Measurements from ENCODE around the gene ZNF451.
"Not testable (repeated sequence)": the region's sequence is repeated elsewhere in the genome, so short reads cannot be mapped to it uniquely, and the experiment has no call there.

Gene ZNF451, protein sequence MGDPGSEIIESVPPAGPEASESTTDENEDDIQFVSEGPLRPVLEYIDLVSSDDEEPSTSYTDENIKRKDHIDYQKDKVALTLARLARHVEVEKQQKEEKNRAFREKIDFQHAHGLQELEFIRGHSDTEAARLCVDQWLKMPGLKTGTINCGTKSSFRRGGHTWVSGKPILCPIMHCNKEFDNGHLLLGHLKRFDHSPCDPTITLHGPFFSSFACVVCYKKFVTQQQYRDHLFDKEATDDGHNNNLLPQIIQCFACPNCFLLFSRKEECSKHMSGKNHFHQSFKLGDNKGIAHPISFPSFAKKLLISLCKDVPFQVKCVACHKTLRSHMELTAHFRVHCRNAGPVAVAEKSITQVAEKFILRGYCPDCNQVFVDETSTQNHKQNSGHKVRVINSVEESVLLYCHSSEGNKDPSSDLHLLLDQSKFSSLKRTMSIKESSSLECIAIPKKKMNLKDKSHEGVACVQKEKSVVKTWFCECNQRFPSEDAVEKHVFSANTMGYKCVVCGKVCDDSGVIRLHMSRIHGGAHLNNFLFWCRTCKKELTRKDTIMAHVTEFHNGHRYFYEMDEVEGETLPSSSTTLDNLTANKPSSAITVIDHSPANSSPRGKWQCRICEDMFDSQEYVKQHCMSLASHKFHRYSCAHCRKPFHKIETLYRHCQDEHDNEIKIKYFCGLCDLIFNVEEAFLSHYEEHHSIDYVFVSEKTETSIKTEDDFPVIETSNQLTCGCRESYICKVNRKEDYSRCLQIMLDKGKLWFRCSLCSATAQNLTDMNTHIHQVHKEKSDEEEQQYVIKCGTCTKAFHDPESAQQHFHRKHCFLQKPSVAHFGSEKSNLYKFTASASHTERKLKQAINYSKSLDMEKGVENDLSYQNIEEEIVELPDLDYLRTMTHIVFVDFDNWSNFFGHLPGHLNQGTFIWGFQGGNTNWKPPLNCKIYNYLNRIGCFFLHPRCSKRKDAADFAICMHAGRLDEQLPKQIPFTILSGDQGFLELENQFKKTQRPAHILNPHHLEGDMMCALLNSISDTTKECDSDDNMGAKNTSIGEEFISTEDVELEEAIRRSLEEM

DNA sequence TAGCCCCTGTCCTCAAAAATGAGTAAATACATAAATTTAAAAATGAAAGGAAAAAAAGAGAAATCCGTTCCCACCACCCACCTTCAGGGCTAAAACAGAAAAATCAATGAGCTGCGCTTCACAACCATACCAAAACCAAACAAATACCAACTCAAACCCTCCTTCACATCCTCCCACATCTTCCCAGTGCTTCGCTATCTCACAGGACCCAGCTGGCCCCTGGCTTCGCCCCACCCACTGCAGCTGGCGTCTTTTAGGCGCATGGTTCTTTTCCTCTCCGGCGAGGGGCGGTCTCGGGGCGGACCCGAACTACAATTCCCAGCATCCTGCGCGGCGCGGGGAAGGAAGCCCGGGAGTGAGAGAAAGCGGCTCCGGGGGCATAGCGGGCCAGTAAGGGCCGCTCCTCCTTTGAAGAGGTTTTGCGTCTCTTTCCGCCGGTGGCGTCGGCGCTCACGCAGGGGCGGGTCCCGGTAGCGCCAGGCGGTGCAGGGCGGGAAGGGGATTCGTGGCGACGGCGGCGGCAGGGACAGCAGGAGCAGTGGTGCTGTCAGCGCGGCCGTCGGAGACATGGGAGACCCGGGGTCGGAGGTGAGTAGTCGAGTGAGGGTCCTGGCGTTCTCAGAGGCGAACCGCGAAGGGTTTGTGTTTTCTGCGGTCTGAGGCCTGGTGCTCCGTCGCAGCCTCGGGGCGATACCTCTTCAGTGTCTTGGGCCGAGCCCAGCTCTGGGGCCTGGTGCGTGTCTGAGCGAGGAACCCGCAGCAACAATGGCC, at the start of gene ZNF451:
Gene ZNF451 (plus strand): TSS at position 502 of the 771 bp plus-strand sequence. CDS start 66 bp downstream, at position 568.
- peak; percentile 97 for DNase-seq (ENCODE audit: low spot score)

DNA sequence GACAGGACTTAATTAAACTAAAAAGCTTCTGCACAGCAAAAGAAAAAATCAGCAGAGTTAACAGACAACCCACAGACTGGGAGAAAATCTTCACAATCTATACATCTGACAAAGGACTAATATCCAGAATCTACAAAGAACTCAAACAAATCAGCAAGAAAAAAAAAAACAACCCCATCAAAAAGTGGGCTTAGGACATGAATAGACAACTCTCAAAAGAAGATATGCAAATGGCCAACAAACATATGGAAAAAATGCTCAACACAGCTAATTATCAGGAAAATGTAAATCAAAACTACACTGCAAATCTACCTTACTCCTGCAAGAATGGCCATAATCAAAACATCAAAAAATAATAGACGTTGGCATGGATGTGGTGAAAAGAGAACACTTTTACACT, 45.9 kb upstream of the ZNF451 start:
- DNase-seq (ENCODE audit: low spot score): not testable (repeated sequence)

DNA sequence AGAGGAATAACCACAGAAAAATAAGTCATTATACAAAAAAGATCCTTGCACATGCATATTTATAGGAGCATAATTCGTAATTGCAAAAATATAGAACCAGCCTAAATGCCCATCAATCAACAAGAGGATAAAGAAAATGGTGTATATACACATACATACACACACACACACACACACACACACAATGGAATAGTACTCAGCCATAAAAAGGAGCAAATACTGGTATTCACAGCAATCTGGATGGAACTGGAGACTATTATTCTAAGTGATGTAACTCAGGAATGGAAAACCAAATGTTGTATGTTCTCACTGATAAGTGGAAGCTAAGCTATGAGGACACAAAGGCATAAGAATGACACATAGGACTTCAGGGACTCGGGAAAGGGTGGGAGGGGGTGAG, 45.4 kb upstream of the ZNF451 start:
- DNase-seq (ENCODE audit: low spot score): no peak

DNA sequence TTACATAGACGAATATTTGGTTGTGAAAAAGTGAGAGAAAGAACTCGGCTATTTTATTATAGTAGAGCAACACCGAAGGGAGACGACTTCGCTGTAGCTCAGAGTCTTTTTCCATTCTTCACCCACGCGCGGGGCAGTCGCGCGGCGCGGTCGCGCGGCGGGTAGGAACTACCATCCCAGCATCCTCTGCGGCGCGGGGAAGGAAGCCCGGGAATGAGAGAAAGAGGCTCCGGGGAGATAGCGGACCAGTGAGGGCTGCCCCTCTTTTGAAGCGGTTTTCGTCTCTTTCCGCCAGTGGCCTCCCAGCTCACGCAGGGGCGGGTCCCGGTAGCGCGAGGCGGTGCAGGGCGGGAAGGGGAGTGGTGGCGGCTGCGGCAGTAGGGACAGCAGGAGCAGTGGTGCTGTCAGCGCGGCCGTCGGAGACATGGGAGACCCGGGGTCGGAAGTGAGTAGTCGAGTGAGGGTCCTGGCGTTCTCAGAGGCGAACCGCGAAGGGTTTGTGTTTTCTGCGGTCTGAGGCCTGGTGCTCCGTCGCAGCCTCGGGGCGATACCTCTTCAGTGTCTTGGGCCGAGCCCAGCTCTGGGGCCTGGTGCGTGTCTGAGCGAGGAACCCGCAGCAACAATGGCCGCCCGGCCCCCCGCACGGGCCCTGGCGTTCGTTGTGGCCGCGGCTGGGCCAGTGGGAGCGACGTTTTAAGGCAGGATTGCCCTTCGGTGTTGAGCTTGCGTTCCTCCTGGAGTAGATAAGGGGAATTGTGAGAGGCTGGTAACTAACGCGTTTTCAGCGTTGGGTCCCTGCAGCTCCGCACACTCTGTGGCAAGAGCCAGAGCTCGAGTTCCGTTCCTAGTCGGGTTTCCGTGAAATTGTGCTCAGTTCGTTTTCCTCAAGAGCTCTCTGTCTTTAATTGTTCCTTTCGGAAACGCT, 43.4 kb upstream of the ZNF451 start, which contains the start of gene KIAA1586:
Gene KIAA1586 (plus strand): TSS at position 362 of the 925 bp plus-strand sequence. CDS start 63 bp downstream, at position 425.
- peak; percentile 96 for DNase-seq (ENCODE audit: low spot score)

DNA sequence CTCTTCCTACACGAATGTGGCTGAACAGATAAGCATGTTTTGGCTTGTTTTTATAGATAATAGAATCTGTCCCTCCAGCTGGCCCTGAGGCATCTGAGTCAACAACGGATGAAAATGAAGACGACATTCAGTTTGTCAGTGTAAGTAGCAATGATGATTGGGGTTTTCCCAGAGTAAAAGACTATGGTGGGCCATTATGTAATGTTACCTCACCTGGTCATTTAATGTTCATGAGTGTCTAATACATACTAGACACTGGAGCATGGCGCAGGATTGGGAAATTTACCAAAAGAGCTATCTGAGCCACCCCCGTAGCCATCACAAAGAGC, 42.8 kb upstream of the ZNF451 start:
- not testable (repeated sequence) for DNase-seq (ENCODE audit: low spot score)

DNA sequence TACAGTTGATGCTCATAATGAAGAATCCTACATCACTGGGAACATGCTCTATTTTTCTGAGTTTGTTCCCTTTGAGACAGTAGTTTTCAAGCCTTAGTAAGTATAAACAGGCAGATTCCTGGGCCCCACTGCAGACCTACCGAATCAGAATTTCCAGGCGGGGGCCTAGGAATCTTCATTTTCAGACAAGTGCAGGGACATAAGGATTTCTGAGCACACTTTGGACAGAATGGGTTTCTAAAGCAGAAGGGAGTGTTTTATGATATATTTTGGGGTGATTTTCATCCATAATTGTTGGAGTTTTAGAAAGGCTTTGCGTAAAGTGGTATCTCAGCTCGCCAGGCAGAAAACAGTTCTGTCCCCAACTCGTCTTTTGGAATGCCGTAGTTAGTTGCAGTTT, 42.1 kb upstream of the ZNF451 start:
- DNase-seq (ENCODE audit: low spot score): not testable (repeated sequence)

DNA sequence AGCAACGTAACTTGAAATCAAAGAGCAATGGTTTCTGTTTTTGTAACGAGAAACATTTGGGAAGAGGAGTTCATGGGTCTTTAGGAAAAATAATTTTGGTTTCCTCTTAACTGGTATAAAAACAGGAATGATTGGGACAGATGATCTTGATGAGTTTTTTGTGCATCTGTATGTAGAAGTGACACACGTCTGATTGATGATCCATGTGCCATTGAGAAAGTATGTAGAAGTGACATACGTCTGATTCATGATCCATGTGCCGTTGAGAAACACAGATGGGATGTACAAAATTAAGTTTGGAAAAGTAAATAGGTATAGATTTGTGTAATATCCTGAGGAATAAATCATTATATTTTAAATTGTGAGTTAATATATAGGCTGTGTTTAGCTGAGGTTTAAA, 41.4 kb upstream of the ZNF451 start:
- DNase-seq (ENCODE audit: low spot score): no peak

DNA sequence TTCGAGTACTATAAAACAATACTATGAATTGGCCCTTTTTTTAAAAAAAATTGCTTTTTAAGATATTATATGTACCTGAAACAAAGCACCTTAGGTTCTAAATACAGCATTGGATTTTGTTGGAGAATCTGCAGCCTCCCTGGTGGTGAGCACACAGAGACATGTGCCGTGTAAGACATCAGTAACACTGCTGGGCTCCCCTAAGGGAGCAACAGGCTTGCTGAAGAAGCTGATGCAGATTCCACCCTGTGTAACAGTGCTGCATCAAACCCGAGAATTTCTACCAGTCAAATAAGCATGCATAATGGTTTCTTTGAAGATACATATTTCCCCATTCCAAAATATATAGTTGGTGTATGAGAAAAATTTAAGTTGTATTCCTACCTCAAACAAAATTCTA, 26.1 kb upstream of the ZNF451 start:
- no peak for DNase-seq (ENCODE audit: low spot score)

DNA sequence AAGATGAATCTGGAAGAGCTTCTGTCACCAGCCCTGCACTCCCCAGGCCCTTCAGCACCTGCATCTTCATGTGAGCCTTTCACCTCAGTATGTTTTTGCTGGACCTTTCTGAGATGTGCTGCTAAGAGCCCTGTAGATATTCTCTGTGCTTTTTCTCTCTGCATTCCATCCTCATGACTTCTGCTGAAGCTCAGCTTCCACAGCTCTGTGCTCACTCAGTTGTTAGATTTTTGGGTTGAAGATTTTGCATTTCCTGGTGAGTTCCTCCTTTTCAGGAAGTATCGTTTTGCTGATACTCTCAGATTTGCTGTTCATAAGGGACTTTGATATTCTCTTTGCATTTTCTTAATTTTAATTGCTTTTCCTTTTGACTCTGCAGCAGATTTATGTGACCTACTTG, 25.2 kb upstream of the ZNF451 start:
- no peak for DNase-seq (ENCODE audit: low spot score)

DNA sequence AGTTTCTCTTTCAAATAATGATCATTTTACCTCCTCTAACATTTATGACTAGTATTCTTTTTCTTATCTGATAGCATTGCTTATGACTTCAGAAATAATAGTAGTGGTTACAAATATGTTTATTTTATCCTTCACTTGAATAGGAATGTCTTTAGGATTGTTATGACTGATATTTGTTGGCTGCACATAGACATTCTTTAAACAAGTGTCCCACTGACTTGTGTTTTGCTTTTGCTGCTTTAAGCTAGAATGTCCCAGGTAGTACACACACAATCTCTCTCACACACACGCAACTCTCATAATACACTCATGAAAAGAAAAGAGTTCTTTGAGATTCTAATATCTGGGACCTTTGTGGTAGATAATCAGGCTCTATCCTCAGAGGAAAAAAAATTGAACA, 21.9 kb upstream of the ZNF451 start:
- DNase-seq (ENCODE audit: low spot score): no peak

DNA sequence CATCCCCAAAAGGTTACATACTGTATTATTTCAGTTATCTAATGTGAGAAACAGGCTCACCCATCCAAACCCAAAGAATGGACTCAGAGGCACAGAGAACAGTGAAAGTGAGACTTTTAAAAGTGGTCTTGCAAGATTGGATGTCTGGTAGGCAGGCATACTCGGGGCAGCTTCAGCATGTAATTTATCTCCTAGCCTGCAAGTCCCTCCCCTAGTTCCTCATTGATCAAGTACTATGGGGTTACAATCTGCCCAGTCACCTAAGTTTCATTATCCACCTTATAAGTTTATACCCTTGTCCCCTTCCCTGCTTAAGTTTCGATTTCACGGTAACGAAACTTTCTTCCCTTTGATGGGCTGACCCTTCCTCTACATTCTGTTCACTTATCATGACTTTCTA, 20.8 kb upstream of the ZNF451 start:
- DNase-seq (ENCODE audit: low spot score): no peak

DNA sequence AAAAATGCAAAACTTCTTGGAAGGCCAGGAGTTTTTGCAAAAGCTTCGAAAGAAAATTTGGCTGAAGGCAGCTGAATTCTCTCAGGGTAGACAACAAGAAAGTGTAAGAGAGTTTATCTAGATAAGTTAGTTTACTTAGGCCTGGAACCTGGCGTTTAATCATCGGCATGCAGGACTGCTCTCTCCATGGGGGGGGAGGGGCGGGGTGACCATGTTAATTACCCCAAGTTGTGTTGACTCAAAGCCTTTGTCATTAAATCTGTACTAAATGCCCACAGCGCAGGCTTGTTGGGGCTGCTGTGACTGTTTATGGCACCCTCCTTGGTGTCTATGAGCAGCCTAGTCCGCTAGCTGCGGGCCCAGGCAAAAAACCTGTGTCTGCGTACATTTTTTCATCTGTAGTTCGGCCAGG, 20.1 kb upstream of the ZNF451 start:
- DNase-seq (ENCODE audit: low spot score): no peak

DNA sequence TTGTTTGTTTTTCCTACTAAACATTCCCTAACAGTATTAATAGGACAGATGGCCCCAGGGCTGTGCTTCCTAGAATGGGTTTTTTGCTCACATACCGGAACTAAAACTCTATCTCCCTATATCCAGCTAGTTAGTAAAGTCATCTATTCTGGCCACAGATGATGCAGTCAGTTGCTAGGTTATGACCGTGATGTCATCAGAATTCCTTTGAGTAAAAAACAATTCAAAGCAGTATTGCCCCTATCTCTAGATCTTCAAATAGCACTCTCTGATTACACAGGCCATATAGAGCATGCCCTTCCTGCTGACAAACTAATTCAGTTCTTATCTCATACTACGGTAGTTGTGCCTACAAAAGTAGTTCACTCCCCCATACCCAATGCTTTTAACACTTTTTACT, 17.9 kb upstream of the ZNF451 start:
- no peak for DNase-seq (ENCODE audit: low spot score)

DNA sequence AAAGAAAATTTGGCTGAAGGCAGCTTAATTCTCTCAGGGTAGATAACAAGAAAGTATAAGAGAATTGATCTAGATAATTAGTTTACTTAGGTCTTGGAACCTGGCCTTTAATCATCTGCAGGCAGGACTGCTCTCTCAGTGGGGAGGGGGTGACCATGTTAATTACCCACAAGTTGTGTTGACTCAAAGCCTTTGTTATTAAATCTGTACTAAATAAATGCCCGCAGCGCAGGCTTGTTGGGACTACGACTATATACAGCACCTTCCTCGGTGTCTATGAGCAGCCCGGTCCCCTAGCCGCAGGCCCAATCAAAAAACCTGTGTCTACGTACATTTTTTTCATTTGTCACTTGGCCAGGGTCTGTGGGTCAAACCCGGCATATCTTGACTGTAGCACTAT, 15.6 kb upstream of the ZNF451 start:
- no peak for DNase-seq (ENCODE audit: low spot score)

DNA sequence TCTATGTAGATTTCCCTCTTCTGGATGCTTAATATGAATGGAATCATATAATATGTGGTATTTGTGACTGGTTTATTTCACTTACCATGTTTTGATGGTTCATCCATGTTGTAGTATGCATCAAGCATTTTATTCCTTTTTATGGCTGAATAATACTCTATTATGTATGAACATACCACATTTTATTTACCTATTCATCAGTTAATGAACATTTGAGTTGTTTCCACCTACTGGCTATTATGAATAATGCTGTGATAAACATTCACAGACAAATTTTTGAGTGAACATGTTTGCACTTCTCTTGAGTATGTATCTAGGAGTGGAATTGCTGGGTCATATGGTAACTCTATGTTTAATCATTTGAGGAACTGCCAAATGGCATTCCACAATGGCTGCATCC, 14.9 kb upstream of the ZNF451 start:
- no peak for DNase-seq (ENCODE audit: low spot score)

DNA sequence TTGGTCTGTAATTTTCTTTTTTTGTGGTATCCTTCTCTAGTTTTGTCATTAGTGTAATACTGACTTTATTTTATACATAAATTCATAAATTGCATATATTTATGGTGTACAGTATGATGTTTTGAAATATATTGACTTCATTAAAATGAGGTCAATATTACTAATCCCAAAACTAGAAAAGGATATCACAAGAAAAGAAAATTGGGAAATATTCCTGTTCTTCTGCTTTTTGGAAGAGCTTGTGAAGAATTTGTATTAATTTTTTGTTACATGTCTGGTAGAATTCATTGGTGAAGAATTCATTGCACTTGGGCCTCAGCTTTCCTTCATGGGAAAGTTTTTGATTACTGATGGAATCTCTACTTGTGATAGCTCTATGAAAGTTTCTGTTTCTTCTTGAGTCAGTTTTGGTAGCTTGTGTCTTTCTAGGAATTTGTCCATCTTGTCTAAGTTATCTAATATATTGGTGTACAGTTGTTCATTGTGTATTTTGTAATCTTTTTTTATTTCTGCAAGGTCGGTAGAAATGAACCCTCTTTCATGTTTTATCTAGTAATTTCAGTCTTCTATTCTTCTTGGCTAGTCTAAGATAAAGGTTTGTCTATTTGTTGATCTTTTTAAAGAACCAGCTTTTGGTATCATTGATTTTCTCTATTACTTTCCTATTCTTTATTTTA, 11.3 kb upstream of the ZNF451 start:
- DNase-seq (ENCODE audit: low spot score): no peak

DNA sequence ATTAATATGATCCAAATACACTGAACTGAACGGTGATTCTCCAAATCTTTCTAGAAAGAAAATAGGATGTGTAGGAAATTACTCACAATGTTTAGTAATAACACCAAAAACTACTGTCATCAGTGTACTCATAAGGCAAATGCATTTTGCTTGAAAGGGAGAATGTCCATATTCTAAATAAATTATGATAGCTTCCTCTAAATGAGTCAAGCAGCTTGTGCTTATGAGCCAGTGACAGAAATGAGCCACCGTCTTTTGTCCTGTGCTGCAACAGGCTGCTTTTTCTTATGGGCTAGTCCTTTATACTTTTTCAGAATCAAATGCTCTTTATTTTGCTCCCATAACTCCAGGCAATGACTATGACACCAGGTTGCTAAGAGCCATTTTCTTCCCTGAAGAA, 4.5 kb upstream of the ZNF451 start:
- DNase-seq (ENCODE audit: low spot score): no peak

DNA sequence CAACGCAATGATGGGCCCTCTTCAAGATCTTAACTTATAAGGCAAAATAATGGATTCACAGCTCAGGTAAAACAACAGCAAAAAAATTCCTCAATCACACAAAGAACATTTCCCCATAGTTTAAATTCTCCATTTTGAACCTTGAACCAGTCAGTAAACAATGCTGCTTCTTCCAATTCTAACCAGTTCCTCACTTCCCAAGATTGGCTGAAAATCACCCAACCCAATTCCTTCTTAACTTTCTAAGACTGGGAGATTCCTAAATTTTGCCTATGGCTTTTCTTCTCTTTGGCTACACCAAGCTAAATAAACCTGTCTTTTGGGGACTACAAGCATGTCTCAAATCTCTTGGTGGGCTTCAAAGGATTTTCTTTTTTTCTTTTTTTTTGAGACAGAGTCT, 3.1 kb upstream of the ZNF451 start:
- DNase-seq (ENCODE audit: low spot score): no peak

DNA sequence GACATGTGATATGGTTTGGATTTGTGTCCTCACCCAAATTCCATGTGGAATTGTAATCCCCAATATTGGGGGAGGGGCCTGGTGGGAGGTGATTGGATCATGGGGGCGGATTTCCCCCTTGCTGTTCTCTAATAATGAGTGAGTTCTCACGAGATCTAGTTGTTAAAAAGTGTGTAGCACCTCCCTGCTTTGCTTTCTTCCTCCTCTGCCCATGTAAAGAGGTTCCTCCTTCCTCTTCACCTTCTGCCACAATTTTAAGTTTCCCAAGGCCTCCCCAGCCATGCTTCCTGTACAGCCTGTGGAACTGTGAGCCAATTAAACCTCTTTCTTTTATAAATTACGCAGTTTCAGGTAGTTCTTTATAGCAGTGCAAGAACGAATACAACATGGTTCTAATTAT, 2.1 kb upstream of the ZNF451 start:
- no peak for DNase-seq (ENCODE audit: low spot score)

DNA sequence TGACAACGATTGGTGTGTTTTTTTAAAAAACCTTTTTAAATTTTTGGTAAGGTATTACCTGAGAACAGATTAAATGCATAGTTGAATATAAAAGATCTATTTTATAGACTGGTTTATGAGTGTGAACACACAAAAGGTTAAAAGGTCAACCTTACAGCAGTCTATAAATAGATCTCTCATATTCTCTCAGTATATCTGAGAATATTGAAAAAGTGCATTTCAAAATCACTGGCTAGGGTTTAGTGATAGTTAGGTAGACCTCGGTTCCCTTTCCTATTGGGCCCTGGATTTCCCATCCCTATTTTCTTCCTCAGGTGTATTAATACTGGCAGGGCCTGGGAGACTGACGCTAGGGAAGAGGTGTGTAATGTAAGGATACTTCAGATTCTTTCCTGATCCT, 723 bp upstream of the ZNF451 start:
- DNase-seq (ENCODE audit: low spot score): no peak

Data from cerebellar cortex (tissue), 1 donor.